ENCODE data around the gene SNX11. TPM values are rescaled to one million over a fixed set of nuclear protein-coding genes. Genes with fewer than 3 reads are reported as not detected.

Gene SNX11
- total and polyA plus RNA-seq, 2 donors (not counting 3 experiments of a cell fraction or from before 2014, with no cell fraction given): 23.4 to 26.2 TPM

GRCh38 chr17:48128400-48128799 is 20.8 kb downstream of the SNX11 start:
- ChIA-PET CTCF (interaction anchor here (5.7 to 9.4 kb wide), 2 partner anchors 50 to 102 kb away, joined by 112 to 167 read pairs; no protein-coding TSS in a partner anchor), POLR2A (no interaction called here)
- FAIRE-seq: no peak
- intact Hi-C loops (cut with micrococcal nuclease): no loop called here
- no peaks in the 10 kb centered on the region for H3K9me3 ChIP-seq (replicated peaks; ENCODE audit: control insufficient read depth, insufficient read depth, low read length)
- no peak overlapping the region for H3K27ac ChIP-seq (ENCODE audit: insufficient read depth, low read depth, low read length)
- H3K79me2 ChIP-seq (ENCODE audit: control insufficient read depth, insufficient read depth, low read length): no peaks in the 10 kb centered on the region
- no peaks in the 10 kb centered on the region for H3K36me3 ChIP-seq (ENCODE audit: control insufficient read depth in 2 of 2, extremely low read depth in 1 of 2, insufficient read depth in 2 of 2, low read length in 2 of 2)
- peak overlapping the region; percentile 11 for H3K9ac ChIP-seq (replicated peaks; ENCODE audit: extremely low read depth, insufficient read depth, low read length)
- H3K4me1 ChIP-seq (ENCODE audit: control insufficient read depth, extremely low read depth, insufficient read depth, low read length): peaks cover 15% of the 10 kb centered on the region
- no peak overlapping the region for H3K4me3 ChIP-seq (replicated peaks in 1 of 3; ENCODE audit: insufficient read depth in 1 of 3, low read depth in 1 of 3, low read length in 3 of 3)
- H3K9me1 ChIP-seq (replicated peaks; ENCODE audit: control insufficient read depth, extremely low read depth, insufficient read depth, low read length): no peaks in the 10 kb centered on the region
- DNase-seq (ENCODE audit: low read depth, low spot score): no peak
- no peak overlapping the region for H2AFZ ChIP-seq (ENCODE audit: low read depth, low read length)
- peaks cover 0 to 1% of the 10 kb centered on the region in 2 experiments for H3K27me3 ChIP-seq (ENCODE audit: control insufficient read depth in 2 of 2, insufficient read depth in 2 of 2, low read length in 2 of 2)
- TF ChIP-seq POLR2AphosphoS5 (IDR thresholded peaks at IDR 0.05; ENCODE audit: insufficient read depth, low read depth, low read length) (no peak), CTCF (IDR thresholded peaks at IDR 0.05; ENCODE audit: extremely low read depth in 1 of 2, insufficient read depth in 1 of 2, low read depth in 1 of 2, low read length in 2 of 2) (no peak), MYC (IDR thresholded peaks at IDR 0.05; ENCODE audit: low read depth, low read length) (no peak), MAX (IDR thresholded peaks at IDR 0.05; ENCODE audit: insufficient read depth, insufficient read length) (no peak), GATA2 (IDR thresholded peaks at IDR 0.05; ENCODE audit: insufficient read depth, insufficient read length, low read depth, low read length) (no peak), EZH2 (IDR thresholded peaks at IDR 0.05; ENCODE audit: borderline replicate concordance, low read depth, low read length, severe bottlenecking) (no peak)
- BruUV-seq (replicated peaks): no TSS peak
- dilution Hi-C loops (cut with MboI; ENCODE audit: extremely low pct_ligation_motif_present, low sequenced_read_pairs): no loop called here
- no peaks in the 10 kb centered on the region for H4K20me1 ChIP-seq (replicated peaks; ENCODE audit: control insufficient read depth, extremely low read depth, insufficient read depth, low read length)
- H3K4me2 ChIP-seq (ENCODE audit: insufficient read depth, low read length): no peak overlapping the region

Measured in endothelial cell of umbilical vein (primary cell).